HEK293 (cell line): ENCODE data around the gene CXCL12.
A peak's percentile ranks its signal among the peaks of the same experiment; 100 is the strongest.

ENCODE experiments used
- CTCF ChIA-PET: fragments of 350-600 bp; formaldehyde crosslinking; extraction: SDS; loops from one replicate; lab custom pipeline; 2021; ENCODE audit warnings: antibody characterized with exemption; lab: Yijun Ruan, JAX
- POLR2A ChIA-PET: fragments of 300-600 bp; formaldehyde crosslinking; extraction: SDS; loops from one replicate; lab custom pipeline; 2020; ENCODE audit warnings: antibody characterized with exemption, inconsistent platforms; lab: Yijun Ruan, JAX
- H3K27ac ChIP-seq: fragments of 200-500 bp; sonication (Bioruptor generic); 2 replicates; pipeline ENCODE4 v1.5.1; 2014; ENCODE audit warnings: low read depth, low read length, control low read depth, inconsistent platforms; ENCODE audit errors: extremely low read depth
- H3K36me3 ChIP-seq, 2 experiments: fragments of 200-500 bp in 1 of 2; sonication (Bioruptor generic) in 1 of 2; 1 replicate in 1 of 2; 2 replicates in 1 of 2; pipeline ENCODE4 v1.5.1; 2014 to 2017; ENCODE audit warnings: inconsistent platforms in 2 of 2, low read length in 2 of 2; ENCODE audit not compliant: control insufficient read depth in 2 of 2, insufficient read depth in 1 of 2
- H3K4me1 ChIP-seq: fragments of 200-500 bp; sonication (Bioruptor generic); 2 replicates; pipeline ENCODE4 v1.5.1; 2014; ENCODE audit warnings: mild to moderate bottlenecking, low read length, inconsistent platforms; ENCODE audit not compliant: control insufficient read depth, insufficient read depth
- H3K4me3 ChIP-seq: 2 replicates; pipeline ENCODE4 v1.5.1; 2011; ENCODE audit warnings: low read depth, mild to moderate bottlenecking, control low read depth, low read length, moderate library complexity
- H3K9me3 ChIP-seq: fragments of 200-500 bp; sonication (Bioruptor generic); 2 replicates; pipeline ENCODE4 v1.5.1; 2014; ENCODE audit warnings: low read depth, low read length, inconsistent platforms; ENCODE audit not compliant: control insufficient read depth, insufficient read depth
- BCL11A ChIP-seq: fragments of 450-650 bp; formaldehyde crosslinking; IDR thresholded peaks from 2 replicates; pipeline ENCODE4 v1.5.1; 2016; ENCODE audit warnings: low read depth, missing biosample characterization, missing genetic modification characterization
- KLF16 ChIP-seq: fragments of 450-650 bp; formaldehyde crosslinking; IDR thresholded peaks from 2 replicates; pipeline ENCODE4 v1.5.1; 2017; ENCODE audit warnings: missing biosample characterization, missing genetic modification characterization
- KLF9 ChIP-seq: fragments of 450-650 bp; formaldehyde crosslinking; IDR thresholded peaks from 2 replicates; pipeline ENCODE4 v1.5.1; 2016; ENCODE audit warnings: missing biosample characterization, missing genetic modification characterization, low read depth
- MEIS1 ChIP-seq: sonication (generic); formaldehyde crosslinking; IDR thresholded peaks from 2 replicates; pipeline ENCODE4 v1.8.1; 2022; ENCODE audit warnings: missing genetic modification reagents, mild to moderate bottlenecking, borderline replicate concordance
- OSR2 ChIP-seq: fragments of 450-650 bp; formaldehyde crosslinking; IDR thresholded peaks from 2 replicates; pipeline ENCODE4 v1.5.1; 2016; ENCODE audit warnings: missing biosample characterization, missing genetic modification characterization
- PBX3 ChIP-seq: sonication (generic); formaldehyde crosslinking; IDR thresholded peaks from 2 replicates; pipeline ENCODE4 v1.8.1; 2022; ENCODE audit warnings: mild to moderate bottlenecking, moderate library complexity, missing genetic modification reagents
- TCF7L2 ChIP-seq: IDR thresholded peaks from 2 replicates; pipeline ENCODE4 v1.6.1; 2011; ENCODE audit warnings: low read depth, mild to moderate bottlenecking, inconsistent platforms, low read length, moderate library complexity, borderline replicate concordance
- ZBTB8A ChIP-seq: fragments of 450-650 bp; formaldehyde crosslinking; IDR thresholded peaks from 2 replicates; pipeline ENCODE4 v1.5.1; 2016; ENCODE audit warnings: missing biosample characterization, missing genetic modification characterization
- ZFP41 ChIP-seq: fragments of 450-650 bp; formaldehyde crosslinking; IDR thresholded peaks from 2 replicates; pipeline ENCODE4 v1.5.1; 2016; ENCODE audit warnings: missing biosample characterization, missing genetic modification characterization, borderline replicate concordance
- ZIC2 ChIP-seq: fragments of 450-650 bp; formaldehyde crosslinking; IDR thresholded peaks from 2 replicates; pipeline ENCODE4 v1.5.1; 2016; ENCODE audit warnings: missing biosample characterization, missing genetic modification characterization
- ZNF2 ChIP-seq: fragments of 450-650 bp; formaldehyde crosslinking; IDR thresholded peaks from 2 replicates; pipeline ENCODE4 v1.5.1; 2016; ENCODE audit warnings: missing biosample characterization, missing genetic modification characterization
- ZNF266 ChIP-seq: fragments of 450-650 bp; formaldehyde crosslinking; IDR thresholded peaks from 2 replicates; pipeline ENCODE4 v1.5.1; 2016; ENCODE audit warnings: missing biosample characterization, missing genetic modification characterization, low read depth
- ZNF362 ChIP-seq: fragments of 450-650 bp; formaldehyde crosslinking; IDR thresholded peaks from 2 replicates; pipeline ENCODE4 v1.5.1; 2016; ENCODE audit warnings: missing biosample characterization, missing genetic modification characterization
- ZNF473 ChIP-seq: fragments of 450-650 bp; formaldehyde crosslinking; IDR thresholded peaks from 2 replicates; pipeline ENCODE4 v1.5.1; 2017; ENCODE audit warnings: missing biosample characterization, missing genetic modification characterization
- ZNF529 ChIP-seq: fragments of 450-650 bp; formaldehyde crosslinking; IDR thresholded peaks from 2 replicates; pipeline ENCODE4 v1.5.1; 2017; ENCODE audit warnings: missing genetic modification characterization, missing biosample characterization; ENCODE audit not compliant: insufficient replicate concordance
- ZNF544 ChIP-seq: fragments of 450-650 bp; formaldehyde crosslinking; IDR thresholded peaks from 2 replicates; pipeline ENCODE4 v1.5.0; 2017; ENCODE audit warnings: missing biosample characterization, missing genetic modification characterization
- ZNF560 ChIP-seq: fragments of 450-650 bp; formaldehyde crosslinking; IDR thresholded peaks from 2 replicates; pipeline ENCODE4 v1.5.1; 2017; ENCODE audit warnings: missing biosample characterization, missing genetic modification characterization, borderline replicate concordance
- ZNF629 ChIP-seq: fragments of 450-650 bp; formaldehyde crosslinking; IDR thresholded peaks from 2 replicates; pipeline ENCODE4 v1.5.1; 2017; ENCODE audit warnings: missing biosample characterization, missing genetic modification characterization
- TF ChIP-seq, protein P1 (sequence below): fragments of 450-650 bp; formaldehyde crosslinking; IDR thresholded peaks from 2 replicates; pipeline ENCODE4 v1.5.1; 2016; ENCODE audit warnings: missing biosample characterization, missing genetic modification characterization

Gene CXCL12

DNA sequence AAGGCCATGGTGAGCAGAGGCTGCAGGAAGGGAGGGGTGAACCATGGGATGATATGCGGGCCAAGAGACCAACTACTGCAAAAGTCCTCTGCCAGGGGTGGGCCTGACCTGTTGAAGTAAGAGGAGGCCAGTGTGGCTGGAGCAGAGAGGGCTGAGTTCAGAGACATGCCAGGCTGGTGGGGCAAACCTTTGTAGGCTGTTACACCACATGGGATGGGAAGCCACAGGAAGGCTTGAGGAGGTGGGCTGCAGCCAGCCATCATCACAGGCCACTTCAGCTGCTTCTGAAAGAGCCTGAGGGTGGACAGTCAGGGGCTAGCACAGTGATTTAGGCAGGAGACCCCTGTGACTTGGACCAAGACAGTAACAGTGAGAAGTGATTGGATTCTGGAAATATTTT is 20.3 kb downstream of the CXCL12 start:
- no peak overlapping the region for H3K4me3 ChIP-seq
- no peaks in the 10 kb centered on the region for H3K4me1 ChIP-seq
- H3K9me3 ChIP-seq, result no peaks in the 10 kb centered on the region
- H3K27ac ChIP-seq, result no peak overlapping the region
- POLR2A ChIA-PET, result interaction anchor here (0.5 kb wide), 1 partner anchor 983 kb away, joined by 5 read pairs; no protein-coding TSS in a partner anchor
- CTCF ChIA-PET, result no interaction called here
- TF ChIP-seq ZFP41 (tag by site-specific recombination) (no peak), TCF7L2 (no peak), ZNF2 (no peak), ZBTB8A (tag by site-specific recombination) (no peak), ZNF560 (no peak), BCL11A (tag by site-specific recombination) (no peak)
- TF ChIP-seq, all 188 proteins: peak for 0
- H3K36me3 ChIP-seq, result no peaks in the 10 kb centered on the region

GRCh38 chr10:44363716-44364115 is 21.2 kb downstream of the CXCL12 start:
- POLR2A ChIA-PET, result no interaction called here
- Histone ChIP-seq H3K4me3 (no peak overlapping the region), H3K27ac (no peak overlapping the region), H3K4me1 (no peaks in the 10 kb centered on the region), H3K9me3 (no peaks in the 10 kb centered on the region), H3K36me3 (no peaks in the 10 kb centered on the region)
- TF ChIP-seq ZNF544, result no peak
- no peak for TF ChIP-seq ZNF473
- TF ChIP-seq OSR2 (tag by site-specific recombination), result no peak
- TF ChIP-seq ZNF362 (tag by site-specific recombination), result no peak
- TF ChIP-seq ZNF266 (tag by site-specific recombination), result no peak
- TF ChIP-seq ZNF629, result no peak
- TF ChIP-seq KLF9 (tag by site-specific recombination), result no peak
- no peak for TF ChIP-seq PBX3 (CRISPR knock-in tag)
- no peak for TF ChIP-seq MEIS1
- TF ChIP-seq KLF16 (tag by site-specific recombination), result no peak
- TF ChIP-seq, protein P1, sequence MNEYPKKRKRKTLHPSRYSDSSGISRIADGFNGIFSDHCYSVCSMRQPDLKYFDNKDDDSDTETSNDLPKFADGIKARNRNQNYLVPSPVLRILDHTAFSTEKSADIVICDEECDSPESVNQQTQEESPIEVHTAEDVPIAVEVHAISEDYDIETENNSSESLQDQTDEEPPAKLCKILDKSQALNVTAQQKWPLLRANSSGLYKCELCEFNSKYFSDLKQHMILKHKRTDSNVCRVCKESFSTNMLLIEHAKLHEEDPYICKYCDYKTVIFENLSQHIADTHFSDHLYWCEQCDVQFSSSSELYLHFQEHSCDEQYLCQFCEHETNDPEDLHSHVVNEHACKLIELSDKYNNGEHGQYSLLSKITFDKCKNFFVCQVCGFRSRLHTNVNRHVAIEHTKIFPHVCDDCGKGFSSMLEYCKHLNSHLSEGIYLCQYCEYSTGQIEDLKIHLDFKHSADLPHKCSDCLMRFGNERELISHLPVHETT (tag by site-specific recombination), result no peak
- CTCF ChIA-PET, result interaction anchor here (1.6 kb wide), 1 partner anchor 16 kb away, joined by 5 read pairs; no protein-coding TSS in a partner anchor

DNA sequence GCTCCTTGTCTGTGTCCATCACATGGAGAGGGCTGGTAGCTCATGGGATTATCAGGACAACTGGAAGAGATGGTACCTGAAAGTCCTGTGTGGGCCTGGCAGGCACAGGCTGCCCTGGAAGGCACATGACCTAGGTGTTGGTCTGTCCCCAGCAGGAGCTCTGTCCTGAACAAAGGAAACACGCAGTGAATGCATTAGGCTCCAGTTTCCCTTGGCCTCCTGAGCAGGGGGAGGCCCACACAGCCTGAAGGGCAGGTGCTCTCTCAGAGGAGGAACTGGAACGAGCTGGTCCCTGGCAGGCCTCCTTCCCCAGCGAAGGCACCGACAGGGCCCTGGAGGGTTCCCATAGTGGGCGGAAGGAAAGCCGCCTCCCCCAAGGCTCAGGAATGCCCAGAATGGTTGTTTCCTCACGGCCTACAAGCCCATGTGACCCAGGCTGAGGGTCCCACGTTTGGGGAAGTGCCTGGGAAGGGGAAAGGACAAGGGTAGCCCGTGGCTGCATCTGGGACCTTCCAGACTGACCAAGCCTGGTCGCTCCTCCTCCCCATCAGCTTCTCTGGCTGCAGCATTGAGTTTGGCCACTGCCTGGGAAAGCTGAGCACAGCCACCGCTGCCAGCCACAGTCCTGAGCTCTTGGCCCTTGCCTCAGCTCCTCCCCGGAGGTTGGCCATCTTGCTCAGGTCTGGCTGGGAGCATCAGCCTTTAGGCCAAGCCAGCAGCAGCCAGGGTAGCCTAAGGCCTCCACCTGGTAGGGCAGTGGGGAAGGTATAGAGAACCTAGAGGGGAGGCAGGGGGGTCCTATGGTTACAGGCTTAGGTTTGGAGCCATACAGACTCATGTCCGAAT is 21.8 kb downstream of the CXCL12 start:
- POLR2A ChIA-PET, result no interaction called here
- H3K36me3 ChIP-seq, result no peaks in the 10 kb centered on the region
- no peaks in the 10 kb centered on the region for H3K4me1 ChIP-seq
- no peak overlapping the region for H3K27ac ChIP-seq
- H3K9me3 ChIP-seq, result no peaks in the 10 kb centered on the region
- TF ChIP-seq ZNF529 (tag by site-specific recombination) (no peak), ZIC2 (tag by site-specific recombination) (peak; percentile 33; the same call in 1 of the 2 replicates)
- CTCF ChIA-PET, result interaction anchor here (0.6 to 1.6 kb wide), 3 partner anchors 16 to 28 kb away, joined by 3 to 5 read pairs (median 4); no protein-coding TSS in a partner anchor
- no peak overlapping the region for H3K4me3 ChIP-seq
